ENCODE results near the gene TMEM91.

GRCh38 chr19:41411100-41411967 is 35.0 kb downstream of the TMEM91 start:
- TF ChIP-seq CTCF (IDR thresholded peaks at IDR 0.05) = no peak
- TF ChIP-seq POLR2A (IDR thresholded peaks at IDR 0.05) = no peak
- TF ChIP-seq POLR2AphosphoS5 (IDR thresholded peaks at IDR 0.05) = no peak
- TF ChIP-seq EP300 (IDR thresholded peaks at IDR 0.05) = no peak

Data from sigmoid colon (tissue), 4 donors.